HepG2 (cell line): ENCODE results near the gene EEF1AKMT4. TPM values are rescaled to one million over a fixed set of nuclear protein-coding genes. Genes with fewer than 3 reads are reported as not detected.

Experiments used
- CAMTA2 ChIP-seq: sonication (generic); formaldehyde crosslinking; IDR thresholded peaks from 2 replicates; pipeline ENCODE4 v1.4.0; 2020; ENCODE audit warnings: mild to moderate bottlenecking, missing genetic modification reagents, borderline replicate concordance
- EED ChIP-seq: sonication (generic); formaldehyde crosslinking; IDR thresholded peaks from 2 replicates; pipeline ENCODE4 v1.5.0; 2020; ENCODE audit warnings: mild to moderate bottlenecking, missing genetic modification reagents
- PCBP1 ChIP-seq: fragments of 200-400 bp; formaldehyde crosslinking; IDR thresholded peaks from 2 replicates; pipeline ENCODE4 v1.6.1; 2017; ENCODE audit warnings: mild to moderate bottlenecking, low read depth, low read length, borderline replicate concordance
- POGZ ChIP-seq: sonication (generic); formaldehyde crosslinking; IDR thresholded peaks from 2 replicates; pipeline ENCODE4 v1.4.0; 2020; ENCODE audit warnings: mild to moderate bottlenecking, missing genetic modification reagents
- RFXANK ChIP-seq: IDR thresholded peaks from 2 replicates; pipeline ENCODE4 v1.6.1; 2016
- SIX4 ChIP-seq: sonication (generic); formaldehyde crosslinking; IDR thresholded peaks from 2 replicates; pipeline ENCODE4 v1.4.0; 2020; ENCODE audit warnings: missing genetic modification reagents
- SMYD3 ChIP-seq: sonication (generic); formaldehyde crosslinking; IDR thresholded peaks from 2 replicates; pipeline ENCODE4 v1.8.1; 2023; ENCODE audit warnings: mild to moderate bottlenecking, missing genetic modification reagents
- SOX13 ChIP-seq, 3 experiments: fragments of 450-650 bp in 1 of 3; sonication (generic) in 1 of 3; formaldehyde crosslinking in 1 of 3; IDR thresholded peaks in 2 of 3; conservative IDR thresholded peaks in 1 of 3; 2 replicates each; pipeline versions ENCODE4 v1.5.0 to v1.6.1; 2016 to 2020; ENCODE audit warnings: antibody characterized with exemption in 1 of 3, mild to moderate bottlenecking in 1 of 3, missing compliant biosample characterization in 1 of 3, missing genetic modification reagents in 1 of 3, moderate library complexity in 1 of 3
- SP2 ChIP-seq: sonication (generic); formaldehyde crosslinking; IDR thresholded peaks from 2 replicates; pipeline ENCODE4 v1.5.1; 2020; ENCODE audit warnings: mild to moderate bottlenecking, missing genetic modification reagents
- ZNF138 ChIP-seq: sonication (generic); formaldehyde crosslinking; IDR thresholded peaks from 2 replicates; pipeline ENCODE4 v1.5.0; 2020; ENCODE audit warnings: mild to moderate bottlenecking, low read depth, missing genetic modification reagents
- ZNF264 ChIP-seq: sonication (generic); formaldehyde crosslinking; IDR thresholded peaks from 2 replicates; pipeline ENCODE4 v1.4.0; 2020; ENCODE audit warnings: missing genetic modification reagents
- ZNF292 ChIP-seq: sonication (generic); formaldehyde crosslinking; IDR thresholded peaks from 2 replicates; pipeline ENCODE4 v1.8.1; 2022; ENCODE audit warnings: mild to moderate bottlenecking, low read depth, missing genetic modification reagents, borderline replicate concordance
- ZNF543 ChIP-seq: sonication (generic); formaldehyde crosslinking; IDR thresholded peaks from 2 replicates; pipeline ENCODE4 v1.4.0; 2020; ENCODE audit warnings: mild to moderate bottlenecking, missing genetic modification reagents
- ZNF615 ChIP-seq: sonication (generic); formaldehyde crosslinking; IDR thresholded peaks from 2 replicates; pipeline ENCODE4 v1.5.0; 2020; ENCODE audit warnings: mild to moderate bottlenecking, missing genetic modification reagents, borderline replicate concordance
- ZNF850 ChIP-seq: sonication (generic); formaldehyde crosslinking; conservative IDR thresholded peaks from 2 replicates; pipeline ENCODE4 v1.9.0; 2021; ENCODE audit warnings: mild to moderate bottlenecking, missing genetic modification reagents
- polyA plus RNA-seq, 8 experiments: library from polyadenylated mRNA; depleted of rRNA in 3 of 8; stranded (reverse) in 7 of 8; unstranded in 1 of 8; fragments of >200 nt; fragmentation: Illumina TruSeq in 4 of 8; extraction: Trizol in 4 of 8; gene quantifications; 2 replicates each; pipeline versions ENCODE4 v1.2.1 to v1.2.3, GENCODE V29; 2011 to 2016; ENCODE audit warnings: low read depth in 4 of 8, missing spikeins in 1 of 8, mixed read lengths in 1 of 8; ENCODE audit not compliant: insufficient read depth in 1 of 8
- total RNA-seq, 5 experiments: library from RNA; depleted of rRNA; stranded (reverse); fragments of >200 nt; fragmentation: Illumina TruSeq; extraction: Trizol; gene quantifications; 2 replicates each; pipeline ENCODE4 v1.2.3, GENCODE V29; 2016; ENCODE audit warnings: low read depth in 1 of 5
- TF ChIP-seq, protein P1 (sequence below): sonication (generic); formaldehyde crosslinking; IDR thresholded peaks from 2 replicates; pipeline ENCODE4 v1.5.1; 2020; ENCODE audit warnings: mild to moderate bottlenecking, missing genetic modification reagents, borderline replicate concordance
- TF ChIP-seq, protein P2 (sequence below): sonication (generic); formaldehyde crosslinking; IDR thresholded peaks from 2 replicates; pipeline ENCODE4 v1.4.0; 2020; ENCODE audit warnings: low read depth, mild to moderate bottlenecking, missing genetic modification reagents
- TF ChIP-seq, protein P3 (sequence below): IDR thresholded peaks from 2 replicates; pipeline ENCODE4 v1.6.1; 2016
- TF ChIP-seq, protein P4 (sequence below): sonication (generic); formaldehyde crosslinking; IDR thresholded peaks from 2 replicates; pipeline ENCODE4 v1.5.0; 2020; ENCODE audit warnings: missing genetic modification reagents
- TF ChIP-seq, protein P5 (sequence below): sonication (generic); formaldehyde crosslinking; IDR thresholded peaks from 2 replicates; pipeline ENCODE4 v1.4.0; 2020; ENCODE audit warnings: missing genetic modification reagents

EEF1AKMT4 gene
- total and polyA plus RNA-seq, 2 of the 13 experiments (the other 11 are each of a cell fraction or from before 2014, with no cell fraction given), result 13.1 to 15.8 TPM

DNA sequence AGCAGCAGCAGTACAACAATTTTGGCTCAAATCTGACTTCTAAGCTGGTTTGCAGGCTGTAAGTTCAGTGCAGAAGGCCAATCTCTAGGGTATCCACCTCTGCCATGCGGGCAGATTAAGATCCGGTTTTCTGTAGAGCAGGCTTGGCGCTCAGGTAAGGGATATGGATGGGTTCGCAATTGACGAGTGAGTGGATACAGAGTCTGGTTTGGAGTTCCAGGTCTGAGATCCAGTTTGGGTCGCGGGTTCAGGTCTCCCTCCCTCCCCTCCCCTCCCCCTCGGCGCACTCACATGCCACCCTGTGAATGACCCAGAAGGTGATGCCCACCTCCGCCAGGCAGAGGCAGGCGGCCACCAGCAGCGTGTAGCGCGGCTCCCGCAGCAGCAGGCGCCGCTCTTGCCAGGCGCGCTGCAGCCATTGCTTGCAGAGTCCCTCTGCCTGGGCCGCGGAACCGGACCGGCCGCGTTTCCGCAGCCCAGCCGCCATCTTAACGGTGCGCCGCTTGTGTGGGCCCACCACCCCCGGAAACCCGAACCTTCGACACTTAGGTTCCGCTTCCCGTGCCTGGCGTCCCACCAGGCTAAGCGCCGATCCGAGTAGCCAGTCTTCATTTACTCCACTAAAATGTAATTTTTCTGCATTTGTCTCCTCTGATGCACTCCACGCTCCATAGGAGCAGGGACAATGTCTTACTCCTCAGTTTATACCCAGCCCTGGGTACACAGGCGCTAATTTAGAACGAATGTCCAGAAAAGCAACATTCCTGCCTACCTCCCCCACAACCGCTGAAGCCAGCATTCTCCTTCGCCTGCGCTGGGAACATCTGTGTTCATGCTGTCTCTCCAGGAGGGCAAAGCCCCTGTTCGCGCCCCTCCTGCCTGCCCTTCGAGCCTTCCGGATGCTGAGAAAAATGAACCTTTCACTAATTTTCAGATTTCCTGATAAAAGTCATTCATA is 739 bp upstream of the EEF1AKMT4 start, which contains the start of gene ALG3 (continued):
- TF ChIP-seq SIX4 (CRISPR knock-in tag) (peak; percentile 37; the same call in 1 of the 2 replicates), POGZ (CRISPR knock-in tag) (peak; percentile 70; the same call in 1 of the 2 replicates), ZNF292 (CRISPR knock-in tag) (no peak), ZNF615 (no peak), SP2 (CRISPR knock-in tag) (peak; percentile 38; the same call in 1 of the 2 replicates), RFXANK (CRISPR knock-in tag) (no peak), EED (peak; percentile 96), ZNF264 (CRISPR knock-in tag) (peak; percentile 45; the same call in 1 of the 2 replicates), ZNF138 (CRISPR knock-in tag) (no peak; the same call in 1 of the 2 replicates), SMYD3 (CRISPR knock-in tag) (no peak), CAMTA2 (CRISPR knock-in tag) (no peak), ZNF850 (CRISPR knock-in tag) (no peak), SOX13 (IDR thresholded peaks at IDR 0.05) (no peak), SOX13 (CRISPR knock-in tag; conservative IDR thresholded peaks at IDR 0.05 in 1 of 2, IDR thresholded peaks at IDR 0.05 in 1 of 2) (peak in 1 of 2 experiments; percentile 22; a peak in 1 of 4 replicates), ZNF543 (CRISPR knock-in tag) (0 out of 2 replicates have a peak, but pooled peaks have one; percentile 36), PCBP1 (0 out of 2 replicates have a peak, but pooled peaks have one; percentile 76)
- TF ChIP-seq, protein P1, sequence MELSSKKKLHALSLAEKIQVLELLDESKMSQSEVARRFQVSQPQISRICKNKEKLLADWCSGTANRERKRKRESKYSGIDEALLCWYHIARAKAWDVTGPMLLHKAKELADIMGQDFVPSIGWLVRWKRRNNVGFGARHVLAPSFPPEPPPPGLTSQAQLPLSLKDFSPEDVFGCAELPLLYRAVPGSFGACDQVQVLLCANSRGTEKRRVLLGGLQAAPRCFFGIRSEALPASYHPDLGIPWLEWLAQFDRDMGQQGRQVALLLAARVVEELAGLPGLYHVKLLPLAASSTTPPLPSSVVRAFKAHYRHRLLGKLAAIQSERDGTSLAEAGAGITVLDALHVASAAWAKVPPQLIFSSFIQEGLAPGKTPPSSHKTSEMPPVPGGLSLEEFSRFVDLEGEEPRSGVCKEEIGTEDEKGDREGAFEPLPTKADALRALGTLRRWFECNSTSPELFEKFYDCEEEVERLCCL (CRISPR knock-in tag), result no peak
- TF ChIP-seq, protein P2, sequence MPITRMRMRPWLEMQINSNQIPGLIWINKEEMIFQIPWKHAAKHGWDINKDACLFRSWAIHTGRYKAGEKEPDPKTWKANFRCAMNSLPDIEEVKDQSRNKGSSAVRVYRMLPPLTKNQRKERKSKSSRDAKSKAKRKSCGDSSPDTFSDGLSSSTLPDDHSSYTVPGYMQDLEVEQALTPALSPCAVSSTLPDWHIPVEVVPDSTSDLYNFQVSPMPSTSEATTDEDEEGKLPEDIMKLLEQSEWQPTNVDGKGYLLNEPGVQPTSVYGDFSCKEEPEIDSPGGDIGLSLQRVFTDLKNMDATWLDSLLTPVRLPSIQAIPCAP, result no peak
- TF ChIP-seq, protein P3, sequence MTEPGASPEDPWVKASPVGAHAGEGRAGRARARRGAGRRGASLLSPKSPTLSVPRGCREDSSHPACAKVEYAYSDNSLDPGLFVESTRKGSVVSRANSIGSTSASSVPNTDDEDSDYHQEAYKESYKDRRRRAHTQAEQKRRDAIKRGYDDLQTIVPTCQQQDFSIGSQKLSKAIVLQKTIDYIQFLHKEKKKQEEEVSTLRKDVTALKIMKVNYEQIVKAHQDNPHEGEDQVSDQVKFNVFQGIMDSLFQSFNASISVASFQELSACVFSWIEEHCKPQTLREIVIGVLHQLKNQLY (CRISPR knock-in tag), result no peak
- TF ChIP-seq, protein P4, sequence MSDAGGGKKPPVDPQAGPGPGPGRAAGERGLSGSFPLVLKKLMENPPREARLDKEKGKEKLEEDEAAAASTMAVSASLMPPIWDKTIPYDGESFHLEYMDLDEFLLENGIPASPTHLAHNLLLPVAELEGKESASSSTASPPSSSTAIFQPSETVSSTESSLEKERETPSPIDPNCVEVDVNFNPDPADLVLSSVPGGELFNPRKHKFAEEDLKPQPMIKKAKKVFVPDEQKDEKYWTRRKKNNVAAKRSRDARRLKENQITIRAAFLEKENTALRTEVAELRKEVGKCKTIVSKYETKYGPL (CRISPR knock-in tag), result no peak; the same call in 1 of the 2 replicates
- TF ChIP-seq, protein P5, sequence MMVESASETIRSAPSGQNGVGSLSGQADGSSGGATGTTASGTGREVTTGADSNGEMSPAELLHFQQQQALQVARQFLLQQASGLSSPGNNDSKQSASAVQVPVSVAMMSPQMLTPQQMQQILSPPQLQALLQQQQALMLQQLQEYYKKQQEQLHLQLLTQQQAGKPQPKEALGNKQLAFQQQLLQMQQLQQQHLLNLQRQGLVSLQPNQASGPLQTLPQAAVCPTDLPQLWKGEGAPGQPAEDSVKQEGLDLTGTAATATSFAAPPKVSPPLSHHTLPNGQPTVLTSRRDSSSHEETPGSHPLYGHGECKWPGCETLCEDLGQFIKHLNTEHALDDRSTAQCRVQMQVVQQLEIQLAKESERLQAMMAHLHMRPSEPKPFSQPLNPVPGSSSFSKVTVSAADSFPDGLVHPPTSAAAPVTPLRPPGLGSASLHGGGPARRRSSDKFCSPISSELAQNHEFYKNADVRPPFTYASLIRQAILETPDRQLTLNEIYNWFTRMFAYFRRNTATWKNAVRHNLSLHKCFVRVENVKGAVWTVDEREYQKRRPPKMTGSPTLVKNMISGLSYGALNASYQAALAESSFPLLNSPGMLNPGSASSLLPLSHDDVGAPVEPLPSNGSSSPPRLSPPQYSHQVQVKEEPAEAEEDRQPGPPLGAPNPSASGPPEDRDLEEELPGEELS (CRISPR knock-in tag), result no peak; the same call in 1 of the 2 replicates
